Hepatocyte (in vitro differentiated cells): ENCODE measurements around the gene TUBGCP3. TPM values are rescaled to one million over a fixed set of nuclear protein-coding genes. Genes with fewer than 3 reads are reported as not detected.

ENCODE experiments used
- DNase-seq: peaks from one replicate; pipeline ENCODE4 v3.0.0-alpha.2; 2016; ENCODE audit warnings: low spot score
- H2AFZ ChIP-seq: fragments of 200-600 bp; sonication (generic); 2 replicates; pipeline ENCODE4 v1.6.0; 2016; ENCODE audit warnings: antibody characterized with exemption, mild to moderate bottlenecking
- H3K27ac ChIP-seq: fragments of 200-600 bp; sonication (generic); 2 replicates; pipeline ENCODE4 v1.5.1; 2016; ENCODE audit warnings: mild to moderate bottlenecking
- H3K27me3 ChIP-seq: fragments of 200-600 bp; sonication (generic); 2 replicates; pipeline ENCODE4 v1.6.1; 2016
- H3K36me3 ChIP-seq: fragments of 200-600 bp; sonication (generic); replicated peaks from 2 replicates; pipeline ENCODE4 v1.5.1; 2016; ENCODE audit warnings: low read depth; ENCODE audit not compliant: insufficient read depth
- H3K4me1 ChIP-seq: fragments of 200-600 bp; sonication (generic); 2 replicates; pipeline ENCODE4 v1.5.1; 2016; ENCODE audit warnings: mild to moderate bottlenecking, moderate library complexity; ENCODE audit not compliant: insufficient read depth
- H3K4me2 ChIP-seq: fragments of 200-600 bp; sonication (generic); 2 replicates; pipeline ENCODE4 v1.6.0; 2016
- H3K4me3 ChIP-seq: fragments of 200-600 bp; sonication (generic); 2 replicates; pipeline ENCODE4 v1.5.1; 2016; ENCODE audit warnings: mild to moderate bottlenecking
- H3K79me2 ChIP-seq: fragments of 200-600 bp; sonication (generic); 2 replicates; pipeline ENCODE4 v1.6.0; 2017; ENCODE audit warnings: mild to moderate bottlenecking
- H3K9me2 ChIP-seq: fragments of 200-600 bp; sonication (generic); replicated peaks from 2 replicates; pipeline ENCODE4 v1.6.0; 2017; ENCODE audit warnings: mild to moderate bottlenecking; ENCODE audit not compliant: insufficient read depth
- H3K9me3 ChIP-seq: fragments of 200-600 bp; sonication (generic); 2 replicates; pipeline ENCODE4 v1.5.1; 2016; ENCODE audit warnings: low read depth, mild to moderate bottlenecking
- H4K20me1 ChIP-seq: fragments of 200-600 bp; sonication (generic); 2 replicates; pipeline ENCODE4 v1.6.0; 2016; ENCODE audit warnings: mild to moderate bottlenecking; ENCODE audit not compliant: insufficient read depth, poor library complexity, severe bottlenecking
- CTCF ChIP-seq: fragments of 200-600 bp; sonication (generic); IDR thresholded peaks from 2 replicates; pipeline ENCODE4 v1.5.1; 2016; ENCODE audit warnings: antibody characterized with exemption, mild to moderate bottlenecking; ENCODE audit not compliant: poor library complexity
- EZH2 ChIP-seq: fragments of 200-600 bp; sonication (generic); IDR thresholded peaks from 2 replicates; pipeline ENCODE4 v1.6.1; 2016; ENCODE audit warnings: antibody characterized with exemption, mild to moderate bottlenecking, borderline replicate concordance
- EZH2phosphoT487 ChIP-seq: fragments of 200-600 bp; sonication (generic); IDR thresholded peaks from one replicate; pipeline ENCODE4 v1.6.1; 2018; ENCODE audit warnings: antibody characterized with exemption, mild to moderate bottlenecking, low read depth, moderate library complexity; ENCODE audit not compliant: unreplicated experiment, severe bottlenecking
- WGBS: methylation state at CpG from one replicate; pipeline ENCODE4 v1.1.6; 2016; ENCODE audit warnings: low lambda C conversion rate; ENCODE audit errors: missing lambda C conversion rate; 5-methylcytosine and 5-hydroxymethylcytosine counted together
- polyA plus RNA-seq: library from polyadenylated mRNA; unstranded; fragments of >200 nt; fragmentation: Nextera tagmentation; extraction: Ambion mirVana; gene quantifications from 2 replicates; pipeline ENCODE4 v1.2.1, GENCODE V29; 2016
- total RNA-seq: library from RNA; depleted of rRNA; stranded (reverse); fragments of >200 nt; gene quantifications from 2 replicates; pipeline ENCODE4 v1.2.3, GENCODE V29; 2014

Gene TUBGCP3
- total and polyA plus RNA-seq, 2 experiments from 2014 or later, result 9.7 to 11.1 TPM

- no peaks in the 10 kb centered on the region for H3K27me3 ChIP-seq
- no peaks in the 10 kb centered on the region for H3K36me3 ChIP-seq
- no peak for DNase-seq
- H3K4me3 ChIP-seq, result no peak overlapping the region
- no peaks in the 10 kb centered on the region for H3K9me3 ChIP-seq
- no peak for TF ChIP-seq CTCF
- TF ChIP-seq EZH2, result no peak
- TF ChIP-seq EZH2phosphoT487, result no peak
- no peak overlapping the region for H3K4me2 ChIP-seq
- no peak overlapping the region for H2AFZ ChIP-seq
- no peaks in the 10 kb centered on the region for H3K9me2 ChIP-seq
- WGBS, result 87% methylated on average over 16 of the region's 16 CpGs
- H3K79me2 ChIP-seq, result no peaks in the 10 kb centered on the region
- H3K4me1 ChIP-seq, result no peaks in the 10 kb centered on the region
- no peaks in the 10 kb centered on the region for H4K20me1 ChIP-seq
- no peak overlapping the region for H3K27ac ChIP-seq
Measured at GRCh38 chr13:112449545-112449930, 138.4 kb downstream of the TUBGCP3 start.

- Histone ChIP-seq H3K4me3 (no peak overlapping the region), H3K36me3 (no peaks in the 10 kb centered on the region), H3K79me2 (no peaks in the 10 kb centered on the region), H3K9me2 (no peaks in the 10 kb centered on the region), H3K4me2 (no peak overlapping the region), H3K9me3 (no peaks in the 10 kb centered on the region), H3K27ac (no peak overlapping the region), H2AFZ (no peak overlapping the region), H3K27me3 (no peaks in the 10 kb centered on the region), H3K4me1 (no peaks in the 10 kb centered on the region), H4K20me1 (no peaks in the 10 kb centered on the region)
- whole genome bisulfite sequencing, result 80% methylated on average over 20 of the region's 20 CpGs
- TF ChIP-seq CTCF (no peak), EZH2 (no peak), EZH2phosphoT487 (no peak)
- DNase-seq, result no peak
Measured at GRCh38 chr13:112448621-112449544, 139.1 kb downstream of the TUBGCP3 start.

GRCh38 chr13:112447761-112448603 lies 140.0 kb downstream of the TUBGCP3 start:
- Histone ChIP-seq H3K79me2 (no peaks in the 10 kb centered on the region), H3K27me3 (peaks cover 8% of the 10 kb centered on the region), H3K9me3 (no peaks in the 10 kb centered on the region), H4K20me1 (no peaks in the 10 kb centered on the region), H3K4me3 (no peak overlapping the region), H2AFZ (no peak overlapping the region), H3K36me3 (no peaks in the 10 kb centered on the region), H3K4me2 (no peak overlapping the region), H3K27ac (no peak overlapping the region), H3K9me2 (no peaks in the 10 kb centered on the region), H3K4me1 (no peaks in the 10 kb centered on the region)
- no peak for DNase-seq
- TF ChIP-seq EZH2phosphoT487 (no peak), CTCF (no peak), EZH2 (no peak)
- WGBS, result 85% methylated on average over 23 of the region's 27 CpGs
